H9 (cell line): ENCODE results near the gene ADIRF. TPM values are rescaled to one million over a fixed set of nuclear protein-coding genes. Genes with fewer than 3 reads are reported as not detected.

Source experiments
- DNase-seq: peaks from one replicate; pipeline ENCODE4 v3.0.0-alpha.2; 2017
- H2AFZ ChIP-seq: one replicate; pipeline ENCODE4 v1.6.1; 2013; ENCODE audit warnings: mild to moderate bottlenecking, low read length, control low read depth, moderate library complexity
- H2AK5ac ChIP-seq: 2 replicates; pipeline ENCODE4 v1.6.1; 2013; ENCODE audit warnings: low read length, control low read depth, mixed read lengths; ENCODE audit not compliant: insufficient read length
- H2BK120ac ChIP-seq: one replicate; pipeline ENCODE4 v1.6.1; 2013; ENCODE audit warnings: low read depth, mild to moderate bottlenecking, low read length, control low read depth, inconsistent platforms; ENCODE audit not compliant: poor library complexity, severe bottlenecking
- H2BK12ac ChIP-seq: 2 replicates; pipeline ENCODE4 v1.6.1; 2013; ENCODE audit warnings: low read length, control low read depth, mixed read lengths, low read depth; ENCODE audit not compliant: insufficient read length
- H2BK15ac ChIP-seq: 2 replicates; pipeline ENCODE4 v1.6.1; 2013; ENCODE audit warnings: low read depth, low read length, control low read depth
- H2BK20ac ChIP-seq: one replicate; pipeline ENCODE4 v1.6.1; 2013; ENCODE audit warnings: low read depth, mild to moderate bottlenecking, low read length, control low read depth, inconsistent platforms; ENCODE audit not compliant: poor library complexity, severe bottlenecking
- H2BK5ac ChIP-seq: 2 replicates; pipeline ENCODE4 v1.6.1; 2013; ENCODE audit warnings: low read length, control low read depth, mixed read lengths; ENCODE audit not compliant: insufficient read length
- H3K14ac ChIP-seq: 2 replicates; pipeline ENCODE4 v1.6.1; 2013; ENCODE audit warnings: low read length, control low read depth; ENCODE audit not compliant: insufficient read depth
- H3K18ac ChIP-seq: 2 replicates; pipeline ENCODE4 v1.6.1; 2013; ENCODE audit warnings: low read depth, mild to moderate bottlenecking, mixed read lengths, low read length, control low read depth; ENCODE audit not compliant: insufficient read length
- H3K23ac ChIP-seq: 2 replicates; pipeline ENCODE4 v1.6.1; 2013; ENCODE audit warnings: low read length, control low read depth, mixed read lengths, low read depth; ENCODE audit not compliant: insufficient read length
- H3K23me2 ChIP-seq: 2 replicates; pipeline ENCODE4 v1.6.1; 2013; ENCODE audit warnings: low read depth, mild to moderate bottlenecking, mixed read lengths, low read length, control low read depth; ENCODE audit not compliant: insufficient read length, poor library complexity, severe bottlenecking
- H3K27ac ChIP-seq: 2 replicates; pipeline ENCODE4 v1.5.1; 2013; ENCODE audit warnings: low read length, control low read depth, mixed read lengths, low read depth; ENCODE audit not compliant: insufficient read length
- H3K27me3 ChIP-seq: 2 replicates; pipeline ENCODE4 v1.6.1; 2013; ENCODE audit warnings: low read length, control low read depth, inconsistent platforms; ENCODE audit not compliant: insufficient read depth
- H3K4ac ChIP-seq: 2 replicates; pipeline ENCODE4 v1.6.1; 2013; ENCODE audit warnings: low read depth, mild to moderate bottlenecking, control low read depth, inconsistent platforms, low read length, moderate library complexity
- H3K4me1 ChIP-seq: 2 replicates; pipeline ENCODE4 v1.6.1; 2013; ENCODE audit warnings: low read length, control low read depth, inconsistent platforms; ENCODE audit not compliant: insufficient read depth
- H3K4me2 ChIP-seq: 2 replicates; pipeline ENCODE4 v1.6.1; 2013; ENCODE audit warnings: low read length, control low read depth, mixed read lengths; ENCODE audit not compliant: insufficient read length, insufficient read depth
- H3K56ac ChIP-seq: 2 replicates; pipeline ENCODE4 v1.6.1; 2013; ENCODE audit warnings: low read depth, mild to moderate bottlenecking, mixed read lengths, low read length, control low read depth; ENCODE audit not compliant: insufficient read length
- H3K79me1 ChIP-seq: 2 replicates; pipeline ENCODE4 v1.6.1; 2013; ENCODE audit warnings: low read depth, mild to moderate bottlenecking, moderate library complexity, low read length, control low read depth, inconsistent platforms; ENCODE audit not compliant: insufficient read depth, poor library complexity, severe bottlenecking
- H3K79me2 ChIP-seq: 2 replicates; pipeline ENCODE4 v1.6.1; 2013; ENCODE audit warnings: low read length, control low read depth, inconsistent platforms; ENCODE audit not compliant: insufficient read depth
- H3K9ac ChIP-seq: 2 replicates; pipeline ENCODE4 v1.6.1; 2013; ENCODE audit warnings: low read length, control low read depth, mixed read lengths; ENCODE audit not compliant: insufficient read length; ENCODE audit errors: extremely low read depth
- H3K9me3 ChIP-seq: one replicate; pipeline ENCODE4 v1.6.1; 2013; ENCODE audit warnings: low read depth, low read length, inconsistent platforms; ENCODE audit not compliant: control insufficient read depth
- H3T11ph ChIP-seq: one replicate; pipeline ENCODE4 v1.6.1; 2013; ENCODE audit warnings: mild to moderate bottlenecking, low read length, control low read depth, inconsistent platforms
- H4K20me1 ChIP-seq: one replicate; pipeline ENCODE4 v1.6.1; 2013; ENCODE audit not compliant: control insufficient read depth, insufficient read length, insufficient read depth
- H4K5ac ChIP-seq: 2 replicates; pipeline ENCODE4 v1.6.1; 2013; ENCODE audit warnings: low read depth, mild to moderate bottlenecking, mixed read lengths, low read length, control low read depth; ENCODE audit not compliant: insufficient read length
- H4K8ac ChIP-seq: replicated peaks from 2 replicates; pipeline ENCODE4 v1.6.1; 2013; ENCODE audit warnings: low read length, control low read depth, mixed read lengths, low read depth; ENCODE audit not compliant: insufficient read length
- H4K91ac ChIP-seq: 2 replicates; pipeline ENCODE4 v1.6.1; 2013; ENCODE audit warnings: low read depth, mild to moderate bottlenecking, moderate library complexity, mixed read lengths, low read length, control low read depth; ENCODE audit not compliant: insufficient read length
- H3K27ac Mint-ChIP-seq, 3 experiments: 2 replicates in 2 of 3; 3 replicates in 1 of 3; pipeline ENCODE4 v1.8.0; 2020 to 2021; ENCODE audit warnings: mixed read lengths in 3 of 3, mild to moderate bottlenecking in 1 of 3, moderate library complexity in 1 of 3
- H3K27me3 Mint-ChIP-seq: 2 replicates; pipeline ENCODE4 v1.8.0; 2021; ENCODE audit warnings: low read depth, mild to moderate bottlenecking, moderate library complexity, mixed read lengths
- H3K36me3 Mint-ChIP-seq, 3 experiments: 2 replicates in 2 of 3; 3 replicates in 1 of 3; pipeline ENCODE4 v1.8.0; 2020 to 2021; ENCODE audit warnings: low read depth in 3 of 3, mixed read lengths in 3 of 3; ENCODE audit not compliant: insufficient read depth in 1 of 3
- H3K4me1 Mint-ChIP-seq, 2 experiments: 2 replicates each; pipeline ENCODE4 v1.8.0; 2020; ENCODE audit warnings: mixed read lengths in 2 of 2
- H3K4me3 Mint-ChIP-seq, 2 experiments: 2 replicates in 1 of 2; 3 replicates in 1 of 2; pipeline ENCODE4 v1.8.0; 2020 to 2021; ENCODE audit warnings: mild to moderate bottlenecking in 2 of 2, mixed read lengths in 2 of 2, moderate library complexity in 1 of 2
- H3K9me3 Mint-ChIP-seq, 2 experiments: 2 replicates in 1 of 2; 3 replicates in 1 of 2; pipeline ENCODE4 v1.8.0; 2020; ENCODE audit warnings: mild to moderate bottlenecking in 2 of 2, mixed read lengths in 2 of 2, moderate library complexity in 1 of 2
- CTCF ChIP-seq: fragments of 200-600 bp; sonication (generic); conservative IDR thresholded peaks from 3 replicates; pipeline ENCODE4 v1.8.0; 2021; ENCODE audit warnings: antibody characterized with exemption, mild to moderate bottlenecking
- WGBS: extraction: QIAGEN DNeasy Blood & Tissue Kit; methylation state at CpG from one replicate; pipeline ENCODE4 v1.1.7; 2013; ENCODE audit warnings: missing lambda C conversion rate, low lambda C conversion rate, mixed read lengths; ENCODE audit not compliant: insufficient read length; ENCODE audit errors: extremely low coverage; 5-methylcytosine and 5-hydroxymethylcytosine counted together
- total RNA-seq: library from RNA; stranded (reverse); gene quantifications from 2 replicates; pipeline ENCODE4 v1.2.1, GENCODE V29; 2021

The ADIRF gene
- total RNA-seq, 1 experiment from 2014 or later = not detected

DNA sequence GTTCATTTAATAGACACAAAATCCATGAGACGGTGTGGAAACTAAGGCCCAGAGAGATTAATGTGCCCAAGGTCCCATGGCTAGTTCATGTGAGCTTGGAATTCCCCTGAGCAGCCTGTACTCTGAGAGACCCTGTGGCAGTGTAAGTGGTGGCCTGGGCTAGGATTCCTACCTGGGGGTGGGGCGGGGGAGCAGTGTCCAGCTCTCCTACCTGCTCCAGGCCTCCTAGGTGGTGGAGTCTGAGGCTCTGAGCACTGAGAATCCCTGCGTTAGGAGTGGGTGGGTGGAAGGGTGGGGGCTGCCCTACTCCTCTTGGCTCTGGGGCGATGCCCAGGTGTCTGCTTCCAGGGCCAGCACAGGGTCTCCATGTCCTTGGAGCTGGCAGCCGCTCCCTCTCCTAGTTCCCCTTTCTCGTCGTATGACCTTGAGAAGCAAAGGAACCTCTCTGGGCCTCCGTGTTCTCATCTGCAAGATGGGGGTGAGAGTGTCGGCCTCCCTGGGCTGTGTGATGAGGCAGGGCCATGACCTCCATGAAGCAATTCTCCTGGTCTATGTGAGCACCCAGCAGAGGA, 7.3 kb upstream of the ADIRF start:
- no peak overlapping the region for H3K9ac ChIP-seq
- peak overlapping the region; percentile 41; the same call in 1 of the 2 replicates for H3K14ac ChIP-seq
- H3T11ph ChIP-seq = no peak overlapping the region
- no peak overlapping the region for H2AK5ac ChIP-seq
- H3K4ac ChIP-seq = no peak overlapping the region; the same call in 1 of the 2 replicates
- H3K23ac ChIP-seq = no peak overlapping the region
- Mint-ChIP-seq H3K27me3 (no peaks in the 10 kb centered on the region; the same call in 1 of the 2 replicates), H3K27ac (peak overlapping the region in 1 of 3 experiments; percentile 96; a peak in 3 of 7 replicates), H3K36me3 (no peaks in the 10 kb centered on the region), H3K4me3 (no peak overlapping the region), H3K9me3 (no peaks in the 10 kb centered on the region), H3K4me1 (peaks cover 26 to 34% of the 10 kb centered on the region in 2 experiments)
- no peak overlapping the region for H3K27ac ChIP-seq
- H4K8ac ChIP-seq = no peak overlapping the region
- no peak overlapping the region for H2BK120ac ChIP-seq
- H2AFZ ChIP-seq = no peak overlapping the region
- H3K9me3 ChIP-seq = no peaks in the 10 kb centered on the region
- H3K4me2 ChIP-seq = no peak overlapping the region
- H2BK5ac ChIP-seq = no peak overlapping the region
- peak; percentile 34 for DNase-seq
- no peaks in the 10 kb centered on the region; the same call in 1 of the 2 replicates for H3K4me1 ChIP-seq
- H3K56ac ChIP-seq = no peak overlapping the region
- peak overlapping the region; percentile 66 for H3K18ac ChIP-seq
- H3K23me2 ChIP-seq = no peaks in the 10 kb centered on the region
- H4K20me1 ChIP-seq = no peaks in the 10 kb centered on the region
- H4K5ac ChIP-seq = peak overlapping the region; percentile 6
- TF ChIP-seq CTCF = no peak
- no peaks in the 10 kb centered on the region for H3K27me3 ChIP-seq
- no peak overlapping the region for H2BK12ac ChIP-seq
- H2BK15ac ChIP-seq = no peak overlapping the region
- no peak overlapping the region for H2BK20ac ChIP-seq
- no peak overlapping the region for H4K91ac ChIP-seq
- H3K79me1 ChIP-seq = no peaks in the 10 kb centered on the region
- WGBS = no CpG with 5 or more reads among the region's 9 CpGs
- no peaks in the 10 kb centered on the region for H3K79me2 ChIP-seq
